Nephron progenitor cell (in vitro differentiated cells): ENCODE results near the gene ACADSB.

Experiments used
- DNase-seq: peaks from one replicate; pipeline ENCODE4 v3.0.0; 2021
- H3K27ac Mint-ChIP-seq: 2 replicates; pipeline ENCODE4 v1.8.0; 2021; ENCODE audit warnings: mild to moderate bottlenecking, moderate library complexity, mixed read lengths
- H3K27me3 Mint-ChIP-seq: 2 replicates; pipeline ENCODE4 v1.8.0; 2021; ENCODE audit warnings: mild to moderate bottlenecking, low read depth, mixed read lengths; ENCODE audit not compliant: poor library complexity
- H3K36me3 Mint-ChIP-seq: 2 replicates; pipeline ENCODE4 v1.8.0; 2021; ENCODE audit warnings: low read depth, mixed read lengths
- H3K4me1 Mint-ChIP-seq: 2 replicates; pipeline ENCODE4 v1.8.0; 2021; ENCODE audit warnings: mixed read lengths
- H3K4me3 Mint-ChIP-seq: 2 replicates; pipeline ENCODE4 v1.8.0; 2021; ENCODE audit warnings: mild to moderate bottlenecking, moderate library complexity, mixed read lengths
- H3K9me3 Mint-ChIP-seq: 2 replicates; pipeline ENCODE4 v1.8.0; 2021; ENCODE audit warnings: mild to moderate bottlenecking, moderate library complexity, mixed read lengths
- CTCF ChIP-seq: fragments of 200-600 bp; sonication (generic); IDR thresholded peaks from 2 replicates; pipeline ENCODE4 v1.5.0; 2021; ENCODE audit warnings: antibody characterized with exemption

Gene ACADSB

GRCh38 chr10:122998934-122999333, 9.9 kb upstream of the ACADSB start:
- peaks cover 38% of the 10 kb centered on the region for H3K36me3 Mint-ChIP-seq
- no peak for DNase-seq
- H3K27me3 Mint-ChIP-seq = no peaks in the 10 kb centered on the region
- H3K4me3 Mint-ChIP-seq = no peak overlapping the region
- H3K9me3 Mint-ChIP-seq = no peaks in the 10 kb centered on the region
- H3K4me1 Mint-ChIP-seq = peaks cover 20% of the 10 kb centered on the region
- no peak overlapping the region for H3K27ac Mint-ChIP-seq
- no peak for TF ChIP-seq CTCF

DNA sequence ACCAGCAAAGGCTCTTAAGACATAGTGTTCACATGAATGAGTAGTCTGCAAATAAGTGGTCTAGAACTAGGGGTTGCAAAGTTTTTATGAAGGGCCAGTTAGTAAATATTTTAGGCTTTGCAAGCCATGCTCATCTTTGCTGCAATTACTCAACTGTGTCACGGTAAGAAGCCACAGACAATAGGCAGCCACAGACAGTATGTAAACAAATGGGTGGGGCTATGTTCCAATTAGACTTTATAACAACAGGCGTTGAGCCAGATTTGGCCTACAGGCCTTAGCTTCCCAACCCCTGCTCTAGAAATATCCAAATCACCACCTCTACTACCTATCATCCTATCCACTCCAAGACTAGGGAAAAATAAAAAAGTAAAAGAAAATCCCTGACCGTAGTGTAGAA, 9.5 kb upstream of the ACADSB start:
- Mint-ChIP-seq H3K36me3 (peaks cover 33% of the 10 kb centered on the region), H3K27ac (no peak overlapping the region), H3K4me3 (no peak overlapping the region), H3K27me3 (no peaks in the 10 kb centered on the region), H3K4me1 (peaks cover 20% of the 10 kb centered on the region), H3K9me3 (no peaks in the 10 kb centered on the region)
- TF ChIP-seq CTCF = no peak
- DNase-seq = no peak

GRCh38 chr10:123000155-123000554, 8.7 kb upstream of the ACADSB start:
- no peaks in the 10 kb centered on the region for H3K27me3 Mint-ChIP-seq

GRCh38 chr10:123001370-123001769, 7.4 kb upstream of the ACADSB start:
- no peak for DNase-seq
- Mint-ChIP-seq H3K36me3 (peaks cover 21% of the 10 kb centered on the region), H3K27ac (no peak overlapping the region), H3K4me1 (peaks cover 21% of the 10 kb centered on the region), H3K4me3 (no peak overlapping the region), H3K27me3 (no peaks in the 10 kb centered on the region), H3K9me3 (no peaks in the 10 kb centered on the region)
- TF ChIP-seq CTCF = no peak

More at GRCh38 chr10:123000155-123000554, 8.7 kb upstream of the ACADSB start:
- no peak for TF ChIP-seq CTCF
- Mint-ChIP-seq H3K36me3 (peaks cover 30% of the 10 kb centered on the region), H3K27ac (no peak overlapping the region), H3K4me1 (peaks cover 20% of the 10 kb centered on the region), H3K4me3 (no peak overlapping the region), H3K9me3 (no peaks in the 10 kb centered on the region)
- no peak for DNase-seq

- no peak for TF ChIP-seq CTCF
- no peak for DNase-seq
- Mint-ChIP-seq H3K27ac (no peak overlapping the region), H3K4me1 (peaks cover 29% of the 10 kb centered on the region), H3K27me3 (no peaks in the 10 kb centered on the region), H3K9me3 (no peaks in the 10 kb centered on the region), H3K4me3 (no peak overlapping the region), H3K36me3 (peaks cover 21% of the 10 kb centered on the region)
Observed at GRCh38 chr10:123004298-123004697, 4.5 kb upstream of the ACADSB start.

- H3K9me3 Mint-ChIP-seq = peaks cover 3% of the 10 kb centered on the region
- peak; percentile 11 for DNase-seq
- H3K36me3 Mint-ChIP-seq = peaks cover 9% of the 10 kb centered on the region
- peak overlapping the region; percentile 99 for H3K4me3 Mint-ChIP-seq
- TF ChIP-seq CTCF = no peak
- peaks cover 37% of the 10 kb centered on the region for H3K4me1 Mint-ChIP-seq
- H3K27ac Mint-ChIP-seq = peak overlapping the region; percentile 98
- peaks cover 3% of the 10 kb centered on the region for H3K27me3 Mint-ChIP-seq
Observed at GRCh38 chr10:123007558-123008354, 1.1 kb upstream of the ACADSB start.
